Measurements from ENCODE around the gene FAR1.
"Not testable (repeated sequence)": the region's sequence is repeated elsewhere in the genome, so short reads cannot be mapped to it uniquely, and the experiment has no call there.

The FAR1 gene

DNA sequence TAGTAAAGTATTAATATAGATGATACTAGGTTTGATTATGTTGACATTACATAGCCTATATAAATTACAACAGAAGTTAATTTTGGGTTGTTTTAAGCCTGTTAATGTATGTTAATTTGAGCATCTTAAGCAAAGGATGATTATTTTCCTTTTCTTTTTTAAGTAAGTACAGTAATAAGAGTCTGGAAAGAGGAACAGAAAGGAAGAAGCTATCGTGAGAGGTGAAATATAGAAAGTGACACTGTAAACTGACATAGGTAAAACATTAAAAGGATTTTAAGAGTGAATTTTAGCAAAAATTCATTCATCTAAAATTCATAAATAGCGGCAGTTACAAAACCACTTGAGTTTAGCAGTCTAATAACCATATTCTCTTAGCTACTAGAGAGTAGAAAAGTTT is 45.5 kb downstream of the FAR1 start:
- no peak for TF ChIP-seq ZNF274 (IDR thresholded peaks at IDR 0.05; ENCODE audit: low read depth, low read length)
- H3K4me3 ChIP-seq (ENCODE audit: low read length) = no peak overlapping the region

DNA sequence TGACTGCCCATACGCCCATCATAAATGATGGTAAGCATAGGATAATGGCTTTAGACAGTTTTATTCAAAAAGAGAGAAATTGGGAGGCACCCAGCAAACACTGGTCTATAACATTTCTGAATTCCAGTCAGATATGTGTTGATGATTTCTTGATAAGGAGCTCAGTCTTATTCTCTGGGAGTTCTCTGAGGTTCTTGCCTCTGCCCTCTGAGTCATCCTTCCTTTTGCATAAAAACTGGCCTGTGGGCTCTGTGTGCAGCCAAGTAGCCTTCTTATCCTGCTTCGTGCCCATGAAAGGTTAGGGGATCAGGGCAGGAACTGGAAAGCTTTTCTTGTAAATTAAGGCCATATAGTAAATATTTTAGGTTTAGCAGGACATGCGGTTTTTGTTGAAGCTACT is 48.9 kb downstream of the FAR1 start:
- no peak overlapping the region for H3K4me3 ChIP-seq (ENCODE audit: low read length)
- no peak for TF ChIP-seq ZNF274 (IDR thresholded peaks at IDR 0.05; ENCODE audit: low read depth, low read length)

- TF ChIP-seq ZNF274 (IDR thresholded peaks at IDR 0.05; ENCODE audit: low read depth, low read length) = no peak
- H3K4me3 ChIP-seq (ENCODE audit: low read length) = no peak overlapping the region
Measured at GRCh38 chr11:13718394-13718793, 49.9 kb downstream of the FAR1 start.

DNA sequence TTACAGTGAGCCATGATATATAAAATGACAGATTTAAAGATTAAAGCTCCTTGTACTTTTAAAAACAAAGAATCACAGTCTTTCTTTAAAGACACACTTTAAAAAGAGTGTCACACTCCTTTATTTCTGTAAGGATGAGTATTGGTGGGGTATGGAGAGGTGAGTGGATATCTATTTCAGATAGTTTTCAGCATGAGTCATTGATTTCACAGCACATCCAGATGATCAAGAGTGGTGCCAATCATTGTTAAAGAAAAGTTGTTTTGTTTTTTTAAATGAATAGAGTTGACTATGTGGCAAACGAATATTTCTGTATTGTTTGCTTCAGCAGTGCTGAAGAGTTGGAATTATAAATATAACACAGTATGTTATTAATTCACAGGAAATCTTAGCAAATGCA is 52.5 kb downstream of the FAR1 start:
- no peak for TF ChIP-seq ZNF274 (IDR thresholded peaks at IDR 0.05; ENCODE audit: low read depth, low read length)
- no peak overlapping the region for H3K4me3 ChIP-seq (ENCODE audit: low read length)

- H3K4me3 ChIP-seq (ENCODE audit: low read length) = no peak overlapping the region
- TF ChIP-seq ZNF274 (IDR thresholded peaks at IDR 0.05; ENCODE audit: low read depth, low read length) = no peak
Measured at GRCh38 chr11:13721760-13722159, 53.3 kb downstream of the FAR1 start.

DNA sequence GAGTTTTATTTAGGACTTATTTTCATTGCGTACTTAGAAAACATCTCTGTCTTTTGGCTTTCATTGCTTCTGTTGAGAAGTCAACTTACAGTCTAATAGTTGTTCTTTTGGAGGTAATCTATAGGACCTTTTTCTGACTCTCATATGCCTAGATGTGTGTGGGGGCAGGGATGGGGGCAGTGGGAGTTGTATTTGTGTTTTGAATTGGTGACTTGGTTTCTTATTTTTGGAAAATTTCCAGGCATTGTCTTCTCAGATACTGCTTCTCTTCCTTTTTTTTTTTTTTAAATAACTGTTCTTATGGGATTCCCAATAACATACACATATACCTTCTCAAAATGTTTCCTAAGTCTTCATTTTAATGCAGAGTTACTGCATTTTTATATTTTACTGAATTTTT is 58.0 kb downstream of the FAR1 start:
- no peak overlapping the region for H3K4me3 ChIP-seq (ENCODE audit: low read length)
- TF ChIP-seq ZNF274 (IDR thresholded peaks at IDR 0.05; ENCODE audit: low read depth, low read length) = no peak

GRCh38 chr11:13728076-13728475 is 59.6 kb downstream of the FAR1 start:
- no peak for TF ChIP-seq ZNF274 (IDR thresholded peaks at IDR 0.05; ENCODE audit: low read depth, low read length)
- no peak overlapping the region for H3K4me3 ChIP-seq (ENCODE audit: low read length)

GRCh38 chr11:13734530-13734929 is 66.1 kb downstream of the FAR1 start:
- no peak overlapping the region for H3K4me3 ChIP-seq (ENCODE audit: low read length)
- no peak for TF ChIP-seq ZNF274 (IDR thresholded peaks at IDR 0.05; ENCODE audit: low read depth, low read length)

DNA sequence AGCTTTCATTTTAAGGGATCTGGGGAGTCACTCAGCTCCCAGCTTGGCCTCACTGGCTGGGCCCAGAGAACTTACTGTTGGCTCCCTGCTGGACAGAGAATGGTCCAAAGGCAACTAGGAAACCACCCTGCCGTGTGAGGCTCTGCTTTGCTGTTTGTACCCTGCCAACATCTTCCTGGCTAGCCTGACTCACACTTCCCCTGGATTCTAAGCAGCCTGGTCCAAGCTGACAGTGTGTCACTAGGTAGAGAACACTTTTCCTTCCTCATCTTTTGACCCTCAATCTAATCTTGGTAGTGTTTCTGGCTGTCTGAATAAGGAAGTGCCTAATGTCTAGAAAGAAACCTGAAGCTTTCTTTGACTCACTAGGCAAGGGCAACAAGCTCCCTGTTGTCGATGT is 76.7 kb downstream of the FAR1 start:
- no peak for TF ChIP-seq ZNF274 (IDR thresholded peaks at IDR 0.05; ENCODE audit: low read depth, low read length)
- H3K4me3 ChIP-seq (ENCODE audit: low read length) = no peak overlapping the region

GRCh38 chr11:13753316-13753715 is 84.8 kb downstream of the FAR1 start:
- H3K4me3 ChIP-seq (ENCODE audit: low read length) = not testable (repeated sequence)

DNA sequence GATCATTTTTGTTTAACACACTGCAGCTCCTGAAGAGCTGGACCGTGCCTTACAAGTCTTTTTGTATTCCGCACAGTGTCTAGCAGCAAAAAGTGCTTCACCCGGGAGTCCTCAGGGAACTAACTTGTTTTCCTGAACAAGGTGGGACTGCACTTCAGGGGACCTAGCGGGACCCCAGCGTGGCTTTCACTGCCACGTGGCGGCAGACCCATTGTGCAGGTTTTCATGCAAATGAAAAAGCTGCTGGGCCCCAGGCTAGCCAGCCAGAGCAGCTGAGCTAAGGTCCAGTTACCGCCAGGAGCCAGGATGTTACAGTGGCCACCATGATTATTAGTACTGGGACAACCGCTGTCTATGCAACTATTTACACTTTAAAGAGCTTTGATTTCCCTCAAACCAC is 90.6 kb downstream of the FAR1 start:
- H3K4me3 ChIP-seq (ENCODE audit: low read length) = no peak overlapping the region
- TF ChIP-seq ZNF274 (IDR thresholded peaks at IDR 0.05; ENCODE audit: low read depth, low read length) = no peak

DNA sequence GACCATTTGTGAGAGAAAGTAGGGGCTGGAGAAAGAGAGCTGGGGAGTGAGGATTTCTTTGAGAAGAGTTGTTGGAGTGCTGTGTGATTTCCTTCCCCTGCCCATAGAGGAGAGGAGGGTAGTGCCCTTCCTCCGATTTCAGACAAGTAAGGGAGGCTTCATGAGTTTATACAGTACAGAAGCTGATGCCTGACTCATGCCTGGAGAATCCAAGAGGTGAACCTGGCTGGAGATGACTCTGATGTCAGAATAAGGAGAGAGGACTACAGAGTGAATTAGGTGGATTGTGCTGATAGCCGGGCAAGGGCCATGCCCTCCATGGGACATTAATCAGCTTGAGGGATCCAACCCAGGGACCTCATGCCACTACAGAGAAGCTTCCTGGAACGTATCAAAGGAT is 91.6 kb downstream of the FAR1 start:
- TF ChIP-seq ZNF274 (IDR thresholded peaks at IDR 0.05; ENCODE audit: low read depth, low read length) = no peak

DNA sequence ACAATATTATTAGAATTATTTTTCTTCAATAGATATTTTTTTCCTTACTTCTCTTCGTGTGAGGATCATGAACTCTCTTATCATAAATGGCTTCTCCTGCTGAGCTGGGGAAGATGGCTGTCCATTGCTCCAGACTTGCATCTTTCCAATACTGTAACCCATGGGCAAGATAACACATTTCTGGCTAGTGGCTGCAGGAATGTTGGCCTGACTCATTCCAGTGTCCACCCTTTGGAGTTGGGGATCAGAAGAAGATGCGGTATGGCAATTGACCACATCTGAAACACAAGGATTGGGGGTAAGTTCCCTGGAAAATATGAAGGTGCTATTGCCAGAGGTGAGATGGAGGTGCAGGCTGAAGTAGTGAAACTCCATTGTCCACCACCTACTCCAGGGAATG is 92.8 kb downstream of the FAR1 start:
- TF ChIP-seq ZNF274 (IDR thresholded peaks at IDR 0.05; ENCODE audit: low read depth, low read length) = no peak
- no peak overlapping the region for H3K4me3 ChIP-seq (ENCODE audit: low read length)

More for the DNA sequence above, 91.6 kb downstream of the FAR1 start:
- no peak overlapping the region for H3K4me3 ChIP-seq (ENCODE audit: low read length)

GRCh38 chr11:13761716-13762115 is 93.2 kb downstream of the FAR1 start:
- TF ChIP-seq ZNF274 (IDR thresholded peaks at IDR 0.05; ENCODE audit: low read depth, low read length) = no peak
- H3K4me3 ChIP-seq (ENCODE audit: low read length) = no peak overlapping the region

- TF ChIP-seq ZNF274 (IDR thresholded peaks at IDR 0.05; ENCODE audit: low read depth, low read length) = no peak
- H3K4me3 ChIP-seq (ENCODE audit: low read length) = no peak overlapping the region
Measured at GRCh38 chr11:13762718-13763117, 94.2 kb downstream of the FAR1 start.

DNA sequence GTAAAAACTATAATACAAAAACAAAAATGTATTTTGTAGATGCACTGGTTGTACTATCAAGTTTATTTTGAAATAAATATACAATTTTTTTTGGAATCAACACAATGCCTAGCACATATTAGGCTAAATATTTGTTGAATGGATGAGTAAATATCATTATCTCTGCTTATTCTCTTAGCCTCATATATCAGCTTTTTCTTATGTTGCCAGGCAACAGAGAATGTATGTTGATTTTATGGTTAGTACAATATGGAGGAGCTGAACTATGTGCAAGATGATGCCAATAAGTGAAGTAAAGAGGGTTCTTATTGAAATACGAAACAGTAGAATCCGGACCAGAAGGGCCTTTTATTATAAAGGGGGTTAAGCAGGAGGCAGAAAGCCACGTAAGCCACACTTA is 94.9 kb downstream of the FAR1 start:
- TF ChIP-seq ZNF274 (IDR thresholded peaks at IDR 0.05; ENCODE audit: low read depth, low read length) = no peak
- no peak overlapping the region for H3K4me3 ChIP-seq (ENCODE audit: low read length)

DNA sequence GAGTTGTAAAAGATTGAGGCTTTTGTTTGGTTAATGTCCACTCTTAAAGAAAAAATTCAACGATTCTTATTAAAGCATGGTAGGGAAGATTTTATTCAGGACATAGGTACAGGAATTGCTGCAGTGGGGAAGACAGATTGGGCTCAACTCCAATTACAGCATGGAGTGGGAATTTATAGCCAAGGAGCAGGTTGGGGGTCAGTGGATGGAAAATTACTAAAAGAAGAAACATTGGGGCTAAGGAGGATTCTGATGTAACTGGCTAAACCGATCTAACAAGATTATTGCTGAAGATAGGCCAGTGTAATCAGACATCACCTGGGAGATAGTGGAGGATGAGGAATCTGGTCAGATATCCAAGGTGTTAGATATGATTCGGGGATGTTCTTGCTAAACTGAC is 97.4 kb downstream of the FAR1 start:
- no peak for TF ChIP-seq ZNF274 (IDR thresholded peaks at IDR 0.05; ENCODE audit: low read depth, low read length)
- H3K4me3 ChIP-seq (ENCODE audit: low read length) = no peak overlapping the region

All from GM08714 (cell line).